Spleen (tissue), 11 donors: ENCODE results near the gene USP10. TPM values are rescaled to one million over a fixed set of nuclear protein-coding genes. Genes with fewer than 3 reads are reported as not detected.
A peak's percentile ranks its signal among the peaks of the same experiment; 100 is the strongest.

Experiments
- DNase-seq: peaks from one replicate; pipeline ENCODE4 v3.0.0-alpha.2; 2020
- H3K27ac ChIP-seq, 8 donors: fragments of 200-600 bp; sonication (generic) in 7 of 8; 1 replicate in 4 of 8; 2 replicates in 4 of 8; pipeline versions ENCODE4 v1.5.0 to v1.8.0; 2016 to 2021; ENCODE audit warnings: inconsistent platforms in 4 of 8, mild to moderate bottlenecking in 4 of 8, moderate library complexity in 1 of 8
- H3K27me3 ChIP-seq, 7 donors: fragments of 200-600 bp; sonication (generic) in 6 of 7; replicated peaks in 1 of 7; 1 replicate in 4 of 7; 2 replicates in 3 of 7; pipeline versions ENCODE4 v1.5.0 to v1.8.0; 2016 to 2021; ENCODE audit warnings: inconsistent platforms in 3 of 7, mild to moderate bottlenecking in 1 of 7
- H3K36me3 ChIP-seq, 6 donors: fragments of 200-600 bp; sonication (generic) in 5 of 6; 1 replicate in 4 of 6; 2 replicates in 2 of 6; pipeline versions ENCODE4 v1.5.0 to v1.8.0; 2016 to 2021; ENCODE audit warnings: inconsistent platforms in 2 of 6
- H3K4me1 ChIP-seq, 6 donors: fragments of 200-600 bp; sonication (generic) in 5 of 6; 1 replicate in 3 of 6; 2 replicates in 3 of 6; pipeline versions ENCODE4 v1.5.0 to v1.8.0; 2016 to 2021; ENCODE audit warnings: inconsistent platforms in 3 of 6
- H3K4me3 ChIP-seq, 8 donors: fragments of 200-600 bp; sonication (generic) in 7 of 8; 1 replicate in 4 of 8; 2 replicates in 4 of 8; pipeline versions ENCODE4 v1.5.0 to v1.8.0; 2016 to 2021; ENCODE audit warnings: inconsistent platforms in 4 of 8, mild to moderate bottlenecking in 4 of 8, moderate library complexity in 2 of 8
- H3K9me3 ChIP-seq, 8 donors: fragments of 200-600 bp; sonication (generic) in 7 of 8; 1 replicate in 4 of 8; 2 replicates in 4 of 8; pipeline versions ENCODE4 v1.5.0 to v1.8.0; 2016 to 2021; ENCODE audit warnings: inconsistent platforms in 4 of 8
- POLR2A ChIP-seq, 3 donors: fragments of 450-650 bp; IDR thresholded peaks; one replicate each; pipeline ENCODE4 v1.5.1; 2017; ENCODE audit warnings: antibody characterized with exemption in 3 of 3, mild to moderate bottlenecking in 1 of 3
- POLR2AphosphoS5 ChIP-seq, 3 donors: sonication (generic); formaldehyde crosslinking; IDR thresholded peaks; one replicate each; pipeline ENCODE4 v1.5.1; 2017; ENCODE audit warnings: antibody characterized with exemption in 3 of 3
- WGBS, 5 donors: extraction: QIAGEN DNeasy Blood & Tissue Kit in 3 of 5; methylation state at CpG; one replicate each; pipeline versions ENCODE4 v1.1.5 to v1.1.7; 2013 to 2018; 5-methylcytosine and 5-hydroxymethylcytosine counted together
- intact Hi-C: fragments of 100-400 bp; cut with DNase I; formaldehyde crosslinking; loops from one replicate; pipeline ENCODE4 v1.15.0; 2023; ENCODE audit warnings: low total_unique reads
- polyA plus RNA-seq, 3 donors: library from polyadenylated mRNA; stranded (reverse); fragments of 200-250 nt; gene quantifications; one replicate each; pipeline ENCODE4 v1.2.1, GENCODE V29; 2013
- total RNA-seq, 7 donors: library from RNA; depleted of rRNA in 3 of 7; stranded (reverse); fragments of >200 nt in 3 of 7; fragmentation: NEBNext Ultra II Directional in 4 of 7; extraction: Animal tissue kit (Norgen Biotek cat#: 25700) in 4 of 7; gene quantifications; one replicate each; pipeline versions ENCODE4 v1.1.0 to v1.2.1, GENCODE V29; 2016 to 2021
- TF ChIP-seq, protein P1 (sequence below), 11 experiments: fragments of 200-600 bp in 7 of 11; fragments of 450-650 bp in 4 of 11; sonication (generic) in 4 of 11; IDR thresholded peaks in 8 of 11; conservative IDR thresholded peaks in 3 of 11; 1 replicate in 7 of 11; 2 replicates in 4 of 11; pipeline versions ENCODE4 v1.4.0 to v1.8.0; 2016 to 2021; ENCODE audit warnings: antibody characterized with exemption in 11 of 11, inconsistent platforms in 4 of 11, mild to moderate bottlenecking in 1 of 11
- donor health status: healthy with polysubstance abuse.
- donor health status: DM: no; HTN: no; CAD: no; lungs with moderate emphysema.
- donor health status: DM: no; HTN: no; CAD: no.
- donor health status: Bipolar disorder and iron deficiency.
- donor health status: healthy.
- donor health status: DM: no; HTN: no; CAD: no.
- donor health status: DM: yes; HTN: yes; CAD: no.

Gene USP10
- total and polyA plus RNA-seq, 10 donors: 28.1 to 105 (median 79.5) TPM

DNA sequence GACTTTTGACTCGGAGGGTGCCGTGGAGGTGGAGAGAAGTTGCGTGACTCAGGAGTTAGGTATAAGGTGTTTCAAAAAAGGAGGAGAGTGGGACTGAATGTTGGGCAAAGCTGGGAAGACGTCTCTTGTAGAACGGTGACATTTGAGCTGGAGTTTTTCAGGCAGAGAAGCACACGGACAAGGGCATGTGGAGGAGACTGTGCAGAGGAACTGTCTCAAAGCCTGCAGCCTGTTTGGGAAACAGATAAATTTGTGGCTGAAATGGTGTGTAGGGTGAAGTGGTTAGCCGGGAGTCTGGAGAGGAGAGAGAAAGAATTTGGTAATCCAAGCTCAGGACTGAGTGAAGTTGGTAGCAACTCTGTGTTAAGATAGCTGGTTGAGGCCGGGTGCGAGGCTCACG is 9.8 kb downstream of the USP10 start:
- 86 to 91% (median 89%) methylated on average over 10 of the region's 10 CpGs for WGBS, 5 donors
- TF ChIP-seq POLR2A (IDR thresholded peaks at IDR 0.05) (no peak), POLR2AphosphoS5 (IDR thresholded peaks at IDR 0.05) (no peak)
- TF ChIP-seq, protein P1, sequence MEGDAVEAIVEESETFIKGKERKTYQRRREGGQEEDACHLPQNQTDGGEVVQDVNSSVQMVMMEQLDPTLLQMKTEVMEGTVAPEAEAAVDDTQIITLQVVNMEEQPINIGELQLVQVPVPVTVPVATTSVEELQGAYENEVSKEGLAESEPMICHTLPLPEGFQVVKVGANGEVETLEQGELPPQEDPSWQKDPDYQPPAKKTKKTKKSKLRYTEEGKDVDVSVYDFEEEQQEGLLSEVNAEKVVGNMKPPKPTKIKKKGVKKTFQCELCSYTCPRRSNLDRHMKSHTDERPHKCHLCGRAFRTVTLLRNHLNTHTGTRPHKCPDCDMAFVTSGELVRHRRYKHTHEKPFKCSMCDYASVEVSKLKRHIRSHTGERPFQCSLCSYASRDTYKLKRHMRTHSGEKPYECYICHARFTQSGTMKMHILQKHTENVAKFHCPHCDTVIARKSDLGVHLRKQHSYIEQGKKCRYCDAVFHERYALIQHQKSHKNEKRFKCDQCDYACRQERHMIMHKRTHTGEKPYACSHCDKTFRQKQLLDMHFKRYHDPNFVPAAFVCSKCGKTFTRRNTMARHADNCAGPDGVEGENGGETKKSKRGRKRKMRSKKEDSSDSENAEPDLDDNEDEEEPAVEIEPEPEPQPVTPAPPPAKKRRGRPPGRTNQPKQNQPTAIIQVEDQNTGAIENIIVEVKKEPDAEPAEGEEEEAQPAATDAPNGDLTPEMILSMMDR (IDR thresholded peaks at IDR 0.05 in 8 of 11, conservative IDR thresholded peaks at IDR 0.05 in 3 of 11): no peak
- peaks cover 0 to 12% (median 0%) of the 10 kb centered on the region in 6 donors for H3K36me3 ChIP-seq
- H3K27ac ChIP-seq: no peak overlapping the region
- peaks cover 0 to 100% (median 78%) of the 10 kb centered on the region in 6 donors for H3K4me1 ChIP-seq
- no peak for DNase-seq
- no peaks in the 10 kb centered on the region for H3K27me3 ChIP-seq
- H3K9me3 ChIP-seq: no peaks in the 10 kb centered on the region
- intact Hi-C loops: no loop called here
- H3K4me3 ChIP-seq: no peak overlapping the region

- Histone ChIP-seq H3K9me3 (no peaks in the 10 kb centered on the region), H3K27ac (no peak overlapping the region), H3K4me1 (peaks cover 0 to 100% (median 73%) of the 10 kb centered on the region in 6 donors), H3K4me3 (no peak overlapping the region), H3K36me3 (peaks cover 0 to 13% (median 0%) of the 10 kb centered on the region in 6 donors), H3K27me3 (no peaks in the 10 kb centered on the region)
- WGBS, 5 donors: 86 to 91% (median 89%) methylated on average over 11 of the region's 11 CpGs
- TF ChIP-seq, protein P1 (IDR thresholded peaks at IDR 0.05 in 8 of 11, conservative IDR thresholded peaks at IDR 0.05 in 3 of 11): no peak
- no peak for TF ChIP-seq POLR2A (IDR thresholded peaks at IDR 0.05)
- no peak for TF ChIP-seq POLR2AphosphoS5 (IDR thresholded peaks at IDR 0.05)
- intact Hi-C loops: no loop called here
- DNase-seq: no peak
These were observed 10.9 kb downstream of the USP10 start for GRCh38 chr16:84710686-84711085.

DNA sequence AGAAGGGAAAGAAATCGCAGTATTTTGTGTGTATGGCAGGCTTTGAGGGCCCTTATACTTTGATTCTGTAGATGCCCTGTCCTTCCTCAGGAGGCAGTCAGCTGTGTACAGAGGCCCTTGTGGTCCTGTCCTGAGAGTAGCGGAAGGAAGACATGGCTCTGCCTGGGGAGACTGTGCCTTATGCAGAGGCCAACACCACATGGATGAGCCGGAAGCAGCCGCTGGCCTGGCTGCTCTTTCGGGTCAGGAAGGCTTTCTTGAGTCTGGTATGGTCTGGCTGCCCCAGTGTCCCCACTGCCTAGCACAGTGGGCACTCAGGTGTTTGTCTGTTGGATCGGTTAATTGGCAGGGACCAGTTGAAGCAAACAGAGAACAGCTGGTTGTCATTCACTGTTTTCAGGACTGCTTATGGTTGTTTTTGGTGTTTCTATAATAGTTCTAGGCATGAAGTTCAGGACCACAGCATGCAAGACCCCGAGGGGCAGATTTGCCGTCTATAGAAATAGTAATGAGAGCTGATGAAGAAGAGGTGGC is 12.4 kb downstream of the USP10 start:
- no peaks in the 10 kb centered on the region for H3K9me3 ChIP-seq
- peaks cover 0 to 28% (median 0%) of the 10 kb centered on the region in 6 donors for H3K36me3 ChIP-seq
- TF ChIP-seq, protein P1 (IDR thresholded peaks at IDR 0.05 in 8 of 11, conservative IDR thresholded peaks at IDR 0.05 in 3 of 11): no peak
- peak in 1 of 3 donors; percentile 13 for TF ChIP-seq POLR2AphosphoS5 (IDR thresholded peaks at IDR 0.05)
- no peak overlapping the region for H3K27ac ChIP-seq
- no peaks in the 10 kb centered on the region for H3K27me3 ChIP-seq
- DNase-seq: no peak
- H3K4me1 ChIP-seq: peaks cover 0 to 100% (median 71%) of the 10 kb centered on the region in 6 donors
- no peak overlapping the region for H3K4me3 ChIP-seq
- intact Hi-C loops: no loop called here
- 88 to 93% (median 91%) methylated on average over 8 of the region's 8 CpGs for WGBS, 5 donors

DNA sequence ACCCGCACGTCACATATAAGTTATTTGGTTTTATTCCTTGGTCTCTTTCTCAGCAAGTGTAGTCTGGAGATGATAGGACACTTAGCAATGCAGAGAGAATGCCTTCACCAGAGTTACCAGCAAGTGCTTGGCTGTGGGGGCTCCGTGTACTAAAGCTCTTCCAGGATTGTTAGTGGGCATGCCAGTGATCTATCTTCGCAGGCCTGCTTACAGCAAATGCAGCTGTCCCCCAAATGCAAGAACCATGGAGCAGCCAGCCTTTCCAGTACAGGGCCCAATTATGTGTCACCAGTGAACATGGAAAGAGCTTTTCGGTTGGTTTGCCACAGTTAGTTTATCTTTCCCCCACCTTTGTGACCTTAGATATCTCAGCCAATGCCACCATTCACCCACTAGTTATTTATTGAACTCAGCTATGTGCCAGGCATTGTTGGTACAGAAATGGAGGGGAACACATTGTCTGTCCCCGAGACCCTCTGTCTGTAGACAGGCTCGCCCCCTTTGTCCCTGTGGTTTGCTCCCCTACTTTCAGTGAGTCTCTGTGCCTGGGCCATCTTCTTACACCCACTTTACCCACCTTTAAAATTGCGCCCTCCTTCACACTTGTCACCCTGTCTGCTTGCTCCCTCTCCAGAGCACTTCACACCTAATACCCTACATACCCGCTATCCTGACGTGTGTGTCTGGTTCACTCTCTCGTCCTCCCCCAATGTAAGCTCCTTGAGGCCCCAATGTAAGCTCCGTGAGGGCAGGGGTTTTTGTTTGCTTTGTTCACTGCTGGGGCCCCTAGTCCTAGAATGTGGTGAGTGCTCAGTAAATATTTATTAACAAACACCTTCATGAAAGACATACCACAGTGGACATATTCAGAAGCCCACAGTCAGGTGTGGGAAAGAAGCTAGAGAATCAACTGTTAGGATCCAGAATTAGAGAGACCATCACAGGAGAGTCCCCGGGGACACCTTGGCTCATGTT is 13.3 kb downstream of the USP10 start:
- peaks cover 0 to 32% (median 0%) of the 10 kb centered on the region in 6 donors for H3K36me3 ChIP-seq
- no peaks in the 10 kb centered on the region for H3K27me3 ChIP-seq
- peak overlapping the region in 1 of 8 donors; percentile 18 for H3K27ac ChIP-seq
- 89 to 97% (median 91%) methylated on average over 13 of the region's 13 CpGs for WGBS, 5 donors
- intact Hi-C loops: no loop called here
- TF ChIP-seq POLR2A (IDR thresholded peaks at IDR 0.05) (no peak), POLR2AphosphoS5 (IDR thresholded peaks at IDR 0.05) (no peak)
- TF ChIP-seq, protein P1 (IDR thresholded peaks at IDR 0.05 in 8 of 11, conservative IDR thresholded peaks at IDR 0.05 in 3 of 11): no peak
- H3K4me3 ChIP-seq: no peak overlapping the region
- no peak for DNase-seq
- H3K9me3 ChIP-seq: no peaks in the 10 kb centered on the region
- peaks cover 0 to 100% (median 70%) of the 10 kb centered on the region in 6 donors for H3K4me1 ChIP-seq
